HG03520 (cell line): Measurements from ENCODE around the gene GLRX5.
A peak's percentile ranks its signal among the peaks of the same experiment; 100 is the strongest.
"Not testable (repeated sequence)": the region's sequence is repeated elsewhere in the genome, so short reads cannot be mapped to it uniquely, and the experiment has no call there.

Source experiments
- ATAC-seq: cut with Tn5 transposase; IDR thresholded peaks from one replicate; pipeline ENCODE4 v1.9.1; 2021; ENCODE audit warnings: mild to moderate bottlenecking, moderate library complexity; ENCODE audit not compliant: unreplicated experiment

Gene GLRX5

DNA sequence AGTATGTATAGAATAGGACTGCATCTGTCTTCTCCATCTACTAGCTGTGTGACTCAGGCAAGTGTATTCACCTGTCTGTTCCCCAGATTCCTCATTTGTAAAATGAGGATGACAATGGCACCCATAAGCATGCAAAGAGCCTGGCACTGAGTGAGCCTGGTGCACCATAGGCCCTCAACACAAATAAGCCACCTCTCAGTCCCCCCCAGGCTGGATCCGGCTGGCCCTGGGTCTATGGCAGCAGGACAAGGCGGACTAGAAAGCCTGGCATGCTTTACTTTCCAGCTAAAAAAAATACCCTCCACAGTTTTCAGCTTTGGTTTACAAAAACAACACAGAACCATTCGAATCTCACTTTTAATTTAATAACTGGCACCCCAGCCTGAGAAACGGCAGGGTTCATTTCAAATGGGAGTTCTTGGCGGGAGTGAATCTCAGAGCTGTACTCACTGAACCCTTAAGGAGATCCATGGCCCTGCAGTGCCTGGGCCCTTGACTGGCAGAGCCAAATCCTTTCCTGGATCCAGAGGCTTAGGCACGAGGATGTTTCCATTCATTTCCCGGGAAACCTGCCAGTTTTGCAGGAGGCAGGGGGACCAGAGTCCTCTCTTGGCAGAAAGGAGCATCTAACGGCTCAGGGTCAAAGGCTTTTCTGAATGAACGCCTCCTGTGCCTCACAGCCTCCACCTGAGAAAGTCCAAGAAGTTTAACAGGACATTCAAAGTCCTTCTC lies 36.1 kb upstream of the GLRX5 start:
- no peak for ATAC-seq

DNA sequence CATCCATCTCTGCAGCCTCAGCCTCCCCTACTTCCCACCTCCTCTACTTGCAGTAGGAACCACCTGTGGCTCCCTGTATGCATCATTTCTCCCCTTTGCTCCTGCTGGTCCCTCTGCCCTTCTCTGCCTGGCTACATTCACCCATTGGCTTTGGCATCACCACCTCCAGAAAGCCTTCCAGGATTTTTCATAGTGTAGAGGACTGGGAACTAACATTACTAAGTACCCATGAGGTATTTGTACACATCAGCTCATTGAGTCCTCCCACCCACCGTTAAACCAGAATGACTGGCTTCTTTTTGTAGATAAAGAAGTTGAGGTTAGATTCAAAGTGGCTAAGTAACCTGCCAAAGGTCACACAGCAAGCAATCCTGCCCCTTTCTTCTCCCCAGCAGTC lies 35.5 kb upstream of the GLRX5 start:
- ATAC-seq, result no peak

DNA sequence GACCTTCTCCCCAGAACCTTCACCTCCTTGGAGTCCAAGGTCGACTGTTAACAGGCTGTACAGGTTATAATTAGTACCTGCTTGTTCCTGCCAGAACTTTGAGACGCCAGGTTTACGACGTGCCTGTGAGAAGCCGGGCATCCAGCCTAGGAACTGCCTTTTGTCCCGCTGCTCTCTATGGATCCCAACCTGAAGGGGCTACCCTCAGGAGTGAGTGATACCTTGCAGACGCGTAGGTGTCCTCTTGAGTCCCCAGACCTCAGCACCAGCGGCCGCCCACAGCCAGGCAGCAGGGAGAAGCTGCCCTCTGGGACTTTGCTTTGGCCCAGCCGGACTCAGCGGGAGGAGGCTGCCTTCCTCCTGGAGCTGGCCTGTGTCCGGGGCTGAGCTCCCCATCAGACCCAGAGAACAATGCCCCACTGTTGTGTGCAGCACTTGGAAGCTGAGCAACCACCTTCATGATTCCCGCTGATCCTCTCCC lies 34.6 kb upstream of the GLRX5 start:
- ATAC-seq, result no peak

DNA sequence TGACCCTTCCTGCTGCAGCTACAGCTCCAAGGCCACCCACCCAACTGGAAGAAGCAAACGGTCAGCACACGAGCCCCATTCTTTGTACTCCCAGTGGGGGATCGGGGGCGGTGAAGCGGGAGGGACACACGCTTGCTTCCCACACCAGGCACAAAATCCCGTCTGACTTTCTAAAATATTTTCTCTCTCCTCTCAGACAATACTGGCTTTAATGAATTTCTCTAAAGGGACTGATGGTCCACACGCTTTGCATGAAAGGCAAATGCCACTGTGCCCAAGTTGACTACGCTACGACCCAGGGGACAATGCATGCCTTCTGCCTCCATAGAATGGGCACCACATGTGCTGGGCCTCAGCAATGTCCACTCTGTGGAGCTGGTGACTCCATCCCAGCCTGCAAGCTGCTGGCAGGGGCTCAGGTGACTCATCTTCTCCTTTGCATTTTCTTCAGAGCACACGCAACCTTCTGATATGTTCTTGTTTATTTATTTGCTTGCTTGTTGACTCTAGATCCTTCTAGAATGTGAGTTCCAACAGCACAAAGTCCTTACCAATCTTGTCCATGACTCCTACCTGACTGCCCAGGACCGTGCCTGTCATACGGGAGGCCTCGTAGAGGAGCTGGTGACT lies 34.0 kb upstream of the GLRX5 start:
- no peak for ATAC-seq

DNA sequence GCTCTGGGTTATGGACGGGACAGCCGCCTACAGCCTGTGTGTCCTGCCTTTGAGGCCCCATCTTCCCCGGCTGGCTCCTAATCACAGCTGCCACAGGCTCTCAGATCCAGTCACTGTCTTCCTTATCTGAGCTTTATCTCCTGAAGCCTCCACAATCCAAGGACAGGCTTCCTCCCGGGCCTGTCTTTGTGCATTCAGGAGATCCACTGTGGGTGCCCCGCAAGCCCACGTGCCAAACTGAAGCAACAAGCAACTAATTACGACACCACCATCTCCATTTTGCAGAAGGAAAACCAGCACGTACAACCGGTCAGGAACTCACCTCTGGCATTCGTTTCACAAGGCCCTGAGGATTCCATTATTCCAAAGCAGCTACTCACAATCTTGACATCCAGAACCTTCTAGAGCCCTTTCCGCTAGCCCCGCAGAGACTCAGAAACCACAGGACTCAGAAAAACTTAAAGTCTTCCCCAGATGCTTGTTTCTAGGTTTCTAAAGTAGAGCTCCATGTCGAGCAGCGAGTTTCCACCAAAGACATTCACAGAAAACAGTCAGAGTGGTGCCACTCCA lies 32.4 kb upstream of the GLRX5 start:
- no peak for ATAC-seq

DNA sequence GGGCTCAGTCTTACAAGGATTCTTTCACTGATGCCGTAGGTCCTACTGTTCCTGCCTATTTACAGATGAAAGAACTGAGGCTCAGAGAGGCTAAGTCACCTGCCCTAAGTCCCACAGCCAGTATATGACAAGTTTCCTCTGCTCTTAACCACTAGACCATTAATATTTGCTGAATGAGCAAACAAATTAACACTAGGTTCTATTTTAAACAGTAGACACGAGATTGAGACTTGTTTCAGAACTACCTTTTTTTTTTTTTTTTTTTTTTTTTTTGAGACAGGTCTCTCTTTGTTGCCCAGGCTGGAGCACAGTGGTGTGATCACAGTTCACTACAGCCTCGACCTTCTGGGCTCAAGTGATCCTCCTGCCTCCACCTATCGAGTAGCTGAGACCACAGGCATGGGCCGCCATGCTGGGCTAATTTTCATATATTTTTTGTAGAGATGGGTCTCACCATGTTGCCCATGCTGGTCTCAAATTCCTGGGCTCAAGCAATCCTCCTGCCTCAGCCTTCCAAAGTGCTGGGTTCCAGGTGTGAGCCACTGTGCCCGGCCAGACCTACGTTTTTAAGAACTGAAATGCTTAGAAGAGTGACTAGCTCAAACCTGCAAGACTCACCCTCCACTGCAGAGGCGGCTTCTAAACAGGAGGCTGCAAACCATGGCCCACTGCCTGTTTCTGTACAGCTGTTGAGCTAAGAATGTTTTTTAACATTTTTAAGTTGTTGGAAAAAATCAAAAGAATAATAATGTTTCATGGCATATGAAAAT lies 31.3 kb upstream of the GLRX5 start:
- ATAC-seq, result peak; percentile 62

DNA sequence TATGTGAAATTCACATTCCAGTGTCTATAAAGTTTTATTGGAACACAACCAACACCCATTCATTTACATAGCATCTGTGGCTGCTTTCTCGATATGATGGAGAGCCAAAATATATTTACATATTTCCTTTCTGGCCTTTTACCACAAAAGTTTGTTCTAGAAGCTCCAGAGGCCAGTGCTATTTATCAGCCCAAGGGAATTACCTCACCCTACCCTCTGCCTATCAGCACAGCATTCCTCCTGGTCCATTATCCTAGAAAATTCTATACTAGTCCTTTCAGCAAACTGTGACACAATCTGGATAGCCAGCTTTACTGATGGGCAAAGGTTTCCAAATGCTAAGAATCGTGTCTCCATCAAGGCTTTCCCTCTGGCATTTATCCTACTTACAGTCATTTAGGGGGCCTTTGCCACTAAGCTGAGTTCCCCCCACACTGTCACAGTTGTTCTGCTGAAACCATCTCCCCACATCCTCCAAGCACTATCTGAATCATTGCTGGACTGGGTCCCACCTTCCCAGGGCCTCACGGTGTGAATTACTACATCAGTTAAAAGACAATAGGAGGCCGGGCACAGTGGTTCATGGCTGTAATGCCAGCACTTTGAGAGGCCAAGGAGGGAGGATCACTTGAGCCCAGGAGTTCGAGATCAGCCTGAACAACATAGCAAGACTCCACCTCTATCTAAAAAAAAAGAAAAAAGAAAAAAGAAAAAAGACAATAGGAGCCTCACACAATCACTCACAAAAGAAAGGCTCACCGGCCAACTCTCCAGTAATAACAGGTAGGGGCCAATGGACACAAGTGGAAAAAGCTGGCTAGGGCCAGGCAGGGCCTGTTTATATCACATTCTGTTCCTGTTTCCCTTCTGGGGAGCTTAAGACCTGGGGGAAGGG lies 30.5 kb upstream of the GLRX5 start:
- no peak for ATAC-seq

DNA sequence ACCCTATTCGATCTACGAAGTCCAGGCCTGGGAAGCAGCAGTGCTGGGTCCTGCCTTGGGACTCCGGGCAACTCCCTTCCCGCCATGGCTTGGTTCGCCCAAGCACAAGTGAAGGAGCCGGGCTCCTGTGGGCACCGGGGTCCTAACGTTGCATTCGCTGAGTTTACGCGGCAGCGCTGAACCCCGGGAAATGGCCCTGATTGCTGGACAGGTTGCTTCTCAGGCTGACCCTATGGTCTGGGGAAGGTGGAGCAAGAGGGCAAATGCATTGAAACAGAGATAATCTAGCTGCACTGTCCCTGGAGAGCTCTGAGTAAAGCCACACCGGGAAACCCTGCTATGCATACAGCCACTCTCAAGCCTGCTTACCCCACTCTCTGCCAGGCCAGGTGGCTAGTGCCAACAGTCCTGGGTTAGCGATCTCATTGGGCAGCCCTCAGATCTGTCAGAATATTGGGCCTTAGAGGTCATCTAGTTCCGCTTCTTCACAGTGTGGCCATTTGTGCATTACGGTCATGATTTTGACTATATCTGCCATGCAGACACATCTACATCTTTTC lies 29.7 kb upstream of the GLRX5 start:
- ATAC-seq, result no peak

DNA sequence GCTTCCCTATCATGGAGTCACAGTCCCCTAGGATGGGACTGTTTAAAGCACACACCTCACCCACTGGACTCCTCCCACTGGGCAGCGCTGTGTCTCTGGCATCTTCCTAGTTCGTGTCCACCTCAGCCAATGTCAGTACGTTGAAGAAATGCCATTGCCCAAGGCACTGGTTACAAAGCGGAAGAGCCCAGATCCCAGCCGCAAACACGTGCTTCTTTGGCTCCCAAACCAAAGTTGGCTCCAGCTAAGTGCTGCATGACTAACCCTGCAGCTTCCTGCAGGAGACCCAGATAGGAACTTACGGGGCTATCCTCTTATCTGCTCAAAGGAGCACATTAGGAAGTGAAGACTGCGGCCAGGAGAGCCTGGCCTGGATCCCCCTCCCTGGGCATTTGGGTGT lies 27.7 kb upstream of the GLRX5 start:
- no peak for ATAC-seq

DNA sequence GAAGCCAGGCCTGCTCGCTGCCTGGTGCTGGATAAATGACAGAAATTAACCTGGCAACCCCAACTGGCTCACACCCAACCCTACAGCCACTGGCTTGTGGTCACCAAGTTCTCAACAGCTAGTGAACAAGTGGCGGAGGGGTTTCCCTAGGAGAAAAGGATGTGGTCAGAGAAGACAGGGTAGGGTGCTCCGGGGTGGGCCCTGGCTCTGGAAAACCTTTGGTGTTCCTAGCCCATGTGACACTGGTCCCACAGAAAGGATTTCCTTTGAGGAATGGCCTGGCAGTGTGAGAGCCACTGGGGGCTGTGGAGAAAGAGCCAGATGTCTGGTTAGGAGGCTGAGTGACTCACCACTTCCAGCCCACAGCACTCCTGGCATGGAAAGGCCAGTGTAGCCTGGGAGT lies 27.1 kb upstream of the GLRX5 start:
- ATAC-seq, result no peak

DNA sequence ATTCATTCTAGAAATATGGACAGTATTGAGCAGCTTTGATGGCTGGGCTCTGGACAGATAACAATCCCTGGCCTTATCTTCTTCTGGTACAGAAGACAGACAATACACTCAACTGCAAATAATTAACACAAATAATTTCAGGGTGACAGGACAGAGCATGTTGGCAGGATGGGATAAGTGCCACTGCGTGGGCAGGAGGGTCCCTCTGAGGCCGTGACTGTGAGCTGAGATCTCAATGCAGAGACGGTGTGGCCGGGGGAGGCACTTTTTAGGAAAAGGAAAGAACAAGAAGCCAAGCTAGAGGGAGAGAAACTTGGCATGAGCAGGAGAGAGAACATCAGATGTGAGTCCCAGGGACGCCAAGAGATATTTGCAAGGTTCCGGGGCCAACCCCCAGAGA lies 26.5 kb upstream of the GLRX5 start:
- ATAC-seq, result no peak

DNA sequence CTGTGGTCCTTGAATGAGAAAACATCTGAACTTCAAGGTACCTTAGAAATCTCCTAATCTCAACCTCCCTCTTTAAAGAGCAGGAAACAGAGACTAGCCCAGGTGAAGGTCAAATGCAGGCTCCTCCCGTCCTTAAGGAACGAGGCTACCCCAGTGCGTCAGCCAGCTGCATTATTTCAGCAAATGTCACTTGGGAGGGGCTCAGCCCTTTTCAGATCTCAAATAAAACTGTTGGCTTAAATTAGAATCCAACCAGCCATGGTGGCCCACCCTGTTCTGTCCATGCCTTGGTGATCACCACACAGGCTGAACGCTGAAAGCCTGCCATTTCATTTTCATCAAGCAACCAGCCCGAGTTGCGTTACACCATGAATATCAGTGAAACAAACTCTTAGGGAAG lies 25.4 kb upstream of the GLRX5 start:
- ATAC-seq, result no peak

DNA sequence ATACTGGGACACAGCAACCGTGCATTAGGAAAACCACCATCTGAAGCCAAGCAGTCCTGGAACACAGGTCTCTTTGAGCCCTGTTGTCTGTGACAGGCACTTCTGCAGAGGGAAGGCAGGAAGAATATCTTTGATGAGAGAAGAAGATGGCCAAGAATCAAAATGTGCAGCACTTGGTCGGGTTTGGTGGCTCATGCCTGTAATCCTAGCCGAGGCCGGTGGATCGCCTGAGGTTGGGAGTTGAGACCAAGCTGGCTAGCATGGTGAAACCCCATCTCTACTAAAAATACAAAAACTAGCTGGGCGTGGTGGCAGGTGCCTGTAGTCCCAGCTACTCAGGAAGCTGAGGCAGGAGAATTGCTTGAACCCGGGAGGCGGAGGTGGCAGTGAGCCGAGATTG lies 24.5 kb upstream of the GLRX5 start:
- ATAC-seq, result not testable (repeated sequence)

DNA sequence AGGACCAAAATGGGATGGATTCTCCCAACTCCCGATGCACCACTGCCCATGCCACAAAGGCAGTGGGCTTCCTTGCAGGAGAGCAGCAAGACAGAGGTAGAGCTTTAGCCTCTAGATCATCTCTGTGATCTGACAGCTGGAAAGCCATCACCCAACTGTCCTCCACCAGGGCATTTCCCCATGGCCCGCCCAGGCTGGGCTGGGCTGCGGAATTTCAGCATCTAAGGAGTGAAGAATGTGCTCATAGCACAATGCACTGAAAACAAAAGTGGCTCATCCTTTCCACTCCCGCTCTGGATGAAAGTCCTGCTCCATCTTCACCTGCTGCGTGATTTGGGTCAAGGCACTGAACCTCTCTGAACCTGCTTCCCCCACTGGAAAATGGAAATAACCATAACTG lies 24.0 kb upstream of the GLRX5 start:
- ATAC-seq, result no peak

DNA sequence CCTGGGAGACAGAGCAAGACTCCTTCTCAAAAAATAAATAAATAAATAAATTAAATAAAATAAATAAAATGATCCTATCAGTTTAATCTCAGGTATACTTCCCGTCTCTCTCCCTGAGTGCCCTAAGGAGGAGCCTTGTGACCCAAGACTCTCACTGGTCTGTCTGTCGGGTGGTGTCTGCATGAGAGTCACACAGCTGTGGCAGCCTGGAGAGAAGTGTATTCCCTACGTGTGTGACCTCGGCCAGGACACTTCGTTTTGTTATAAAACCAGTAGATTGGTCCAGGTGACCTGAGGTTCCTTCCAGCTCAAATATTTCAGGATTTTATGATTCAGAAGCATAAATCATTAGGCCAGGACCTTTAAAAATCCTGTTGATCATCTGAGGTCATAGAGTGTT lies 23.2 kb upstream of the GLRX5 start:
- no peak for ATAC-seq

DNA sequence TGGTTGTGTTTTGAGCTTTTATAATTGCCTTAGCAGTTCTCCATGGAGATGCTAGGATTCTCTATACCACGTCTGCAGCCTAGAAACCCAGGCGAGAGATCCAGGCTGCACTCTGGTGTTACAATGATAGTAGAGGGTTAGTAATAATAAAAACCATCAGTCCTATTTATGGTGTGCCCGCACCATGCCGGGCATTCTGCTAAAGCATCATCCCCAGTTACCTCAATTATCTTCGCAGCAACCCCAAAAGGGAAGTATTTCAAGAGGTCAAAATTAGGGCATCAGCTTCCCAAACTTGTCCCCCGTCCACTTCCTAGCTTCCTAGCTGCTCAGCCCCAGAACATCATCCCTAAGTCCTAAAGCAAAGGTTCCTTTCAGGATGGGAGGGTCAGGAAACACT lies 21.6 kb upstream of the GLRX5 start:
- no peak for ATAC-seq

DNA sequence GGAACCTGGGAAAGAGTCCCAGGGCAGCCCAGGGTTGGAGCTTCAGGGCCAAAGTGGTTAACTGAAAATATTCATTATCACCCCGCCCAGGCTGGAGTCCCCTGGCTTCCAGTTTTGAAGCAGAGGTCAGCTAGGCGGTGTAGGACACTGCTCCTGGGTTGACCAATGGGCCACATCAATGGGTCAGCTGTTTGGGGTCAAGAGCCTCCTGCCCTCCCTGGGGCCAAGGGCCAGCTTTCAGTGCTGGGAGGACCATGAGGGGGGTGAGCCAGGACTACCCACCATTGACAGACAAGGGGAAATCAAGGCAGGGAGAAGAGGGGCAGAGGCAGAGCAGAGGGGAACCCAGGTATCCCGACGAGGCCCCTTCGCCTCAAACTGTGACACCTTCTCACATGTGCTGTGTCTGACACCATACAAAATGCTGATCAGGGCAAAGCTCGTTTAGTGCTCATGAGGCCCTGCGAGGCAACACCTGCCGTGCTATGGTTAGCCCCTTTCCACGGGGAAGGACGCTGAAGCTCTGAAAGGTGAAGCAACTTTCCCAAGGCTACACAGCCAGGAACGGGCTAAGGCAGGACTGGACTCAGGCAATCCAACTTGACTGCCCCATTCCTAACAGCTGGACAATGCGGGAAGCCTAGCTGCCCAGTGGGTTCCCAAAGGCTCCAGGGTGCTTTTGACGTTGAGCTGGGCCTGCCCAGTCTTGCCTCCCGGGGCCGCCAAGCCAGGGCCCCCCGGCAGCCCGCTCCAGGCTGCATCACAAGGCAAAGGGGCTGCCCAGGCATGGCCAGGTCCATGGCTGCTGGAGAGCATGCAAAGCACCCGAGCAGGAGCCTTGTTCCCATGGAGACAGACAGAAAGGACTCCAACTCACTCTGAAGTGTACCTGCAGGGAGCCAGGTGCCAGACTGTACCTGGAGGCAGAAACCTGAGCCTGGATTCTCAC lies 20.4 kb upstream of the GLRX5 start:
- ATAC-seq, result no peak

DNA sequence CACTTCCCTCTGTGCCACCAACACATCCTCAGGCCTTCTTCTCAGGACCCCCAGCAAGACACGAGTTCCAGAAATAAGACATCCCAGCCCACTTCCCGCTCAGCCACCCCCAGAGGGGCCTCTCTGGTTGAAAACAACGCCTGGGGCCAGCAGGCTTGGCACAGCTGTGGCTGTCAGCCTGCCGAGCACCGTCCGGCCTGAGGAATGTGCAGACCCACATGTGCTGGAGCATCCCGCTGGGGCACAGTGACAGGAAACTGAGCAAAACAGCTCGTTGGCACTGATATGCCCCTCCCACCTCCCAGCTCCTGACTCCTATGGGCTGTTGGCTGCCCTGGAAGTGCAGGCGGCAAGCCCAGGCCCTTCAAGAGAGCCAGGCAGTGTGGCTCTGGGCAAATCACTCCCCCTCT lies 19.8 kb upstream of the GLRX5 start:
- no peak for ATAC-seq
